Fibroblast of gingiva (primary cell): ENCODE measurements around the gene WRAP73.
"Not testable (repeated sequence)": the region's sequence is repeated elsewhere in the genome, so short reads cannot be mapped to it uniquely, and the experiment has no call there.

Source experiments
- DNase-seq: peaks from one replicate; pipeline ENCODE4 v3.0.0-alpha.2; 2011; ENCODE audit warnings: low read depth

The WRAP73 gene

DNA sequence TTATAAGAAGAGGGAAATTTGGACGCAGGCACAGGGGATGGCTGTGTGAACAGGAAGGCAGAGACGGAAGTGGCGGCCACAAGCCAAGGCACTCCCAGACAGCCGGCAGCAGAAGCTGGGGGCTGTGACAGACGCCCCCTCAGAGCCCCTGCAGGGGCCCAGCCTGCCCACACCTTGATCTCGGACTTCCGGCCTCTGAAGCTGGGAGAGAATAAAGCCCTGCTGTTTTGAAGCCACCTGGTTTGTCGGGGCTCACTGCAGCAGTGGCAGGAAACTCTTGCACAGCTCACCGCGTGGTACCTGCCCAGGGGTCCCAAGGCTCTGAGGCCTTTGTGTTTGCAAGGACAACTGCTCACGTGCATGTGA lies 52.3 kb downstream of the WRAP73 start:
- no peak for DNase-seq

DNA sequence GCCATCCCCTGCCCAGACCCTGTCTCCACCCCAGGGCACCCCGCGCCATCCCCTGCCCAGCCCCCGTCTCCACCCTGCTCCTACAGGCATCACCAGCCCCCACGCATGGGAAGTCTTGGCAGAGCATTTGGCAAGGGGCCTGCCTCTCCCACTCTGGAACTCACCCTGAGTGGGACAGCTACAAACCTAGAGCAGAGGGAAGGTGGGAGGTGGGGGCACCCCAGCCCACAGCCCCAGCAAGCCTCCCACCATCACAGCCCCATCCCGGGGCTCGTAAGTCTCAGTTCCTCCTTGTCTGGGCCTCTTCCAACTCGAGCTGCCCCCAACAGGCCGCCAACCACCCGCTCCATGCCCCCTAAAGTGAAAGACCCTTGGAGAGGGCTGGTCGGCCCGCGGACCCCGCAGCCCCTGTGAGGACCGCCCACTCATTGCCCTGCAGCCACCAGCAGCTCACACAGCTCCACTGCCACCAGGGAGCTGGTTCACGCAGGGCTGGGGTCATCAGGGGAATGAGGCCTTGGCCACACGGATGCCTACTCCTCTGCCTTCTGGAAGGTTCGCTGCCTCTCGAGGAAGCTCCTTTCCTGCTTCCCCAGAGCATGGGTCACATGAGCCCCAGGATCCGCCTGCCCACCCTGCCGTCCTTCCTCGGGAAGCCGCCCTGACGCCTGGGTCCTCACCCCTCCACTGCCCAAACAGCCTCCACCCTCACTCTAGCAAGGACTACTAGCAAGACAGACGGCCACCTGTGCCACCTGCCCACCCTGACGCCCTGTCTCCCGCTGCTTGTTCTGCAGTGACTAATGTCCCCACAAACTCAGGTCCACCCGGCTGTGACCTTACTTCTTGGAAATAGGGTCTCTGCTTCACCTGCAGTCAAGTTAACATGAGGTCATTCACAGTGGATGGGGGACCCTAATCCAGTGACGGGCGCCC lies 53.0 kb downstream of the WRAP73 start:
- no peak for DNase-seq

DNA sequence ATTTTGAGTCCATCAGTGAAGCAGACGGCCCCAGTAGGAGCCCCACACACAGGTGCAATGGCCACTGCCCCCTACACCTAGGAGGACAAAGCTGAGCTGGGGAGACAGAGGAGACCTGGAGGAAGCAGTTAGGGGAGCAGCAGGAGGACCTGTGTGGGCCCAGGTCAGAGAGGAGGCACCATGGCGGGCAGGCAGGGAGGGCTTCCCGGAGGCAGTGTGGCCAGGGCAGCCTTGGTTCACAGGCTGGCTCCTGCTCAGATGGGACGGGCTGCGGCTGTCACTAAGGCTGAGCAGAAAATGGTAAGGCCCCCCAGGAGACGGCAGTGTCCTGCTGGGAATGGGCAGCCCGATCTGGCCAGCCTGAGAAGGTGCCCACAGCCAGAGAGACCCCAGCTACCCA lies 54.0 kb downstream of the WRAP73 start:
- DNase-seq, result no peak

DNA sequence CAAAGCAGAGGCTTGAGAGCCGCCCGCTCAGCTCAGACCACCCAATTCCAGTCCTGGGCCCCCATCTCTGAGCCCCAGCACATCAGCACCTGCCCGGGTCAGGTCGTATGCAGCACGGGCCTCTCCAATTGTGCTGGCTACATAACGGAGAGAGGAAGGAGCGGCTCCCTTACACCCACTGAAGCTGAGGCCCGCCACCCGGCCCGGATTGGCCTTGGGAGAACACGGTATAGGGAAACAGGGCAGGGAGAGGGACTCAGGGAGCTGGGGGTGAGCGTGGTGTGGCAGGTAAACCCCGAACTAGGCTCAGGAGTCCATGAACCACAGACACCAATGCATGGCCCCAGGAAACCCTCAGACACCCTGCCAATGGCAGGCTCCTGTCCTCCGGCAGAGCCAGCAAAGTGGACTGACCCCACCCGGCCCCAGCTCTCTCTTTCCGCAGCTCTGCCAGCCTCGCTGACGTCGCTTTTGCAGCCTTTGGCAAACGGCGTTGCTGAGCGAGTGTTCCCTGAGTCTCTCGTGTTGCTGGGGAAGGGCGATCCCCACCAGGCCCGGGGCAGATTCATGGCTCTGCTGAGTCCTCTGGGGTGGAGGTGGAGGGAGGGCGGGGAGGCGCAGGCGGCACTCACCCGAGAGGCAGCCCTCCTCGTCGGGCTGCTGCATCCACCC lies 55.1 kb downstream of the WRAP73 start:
- no peak for DNase-seq

DNA sequence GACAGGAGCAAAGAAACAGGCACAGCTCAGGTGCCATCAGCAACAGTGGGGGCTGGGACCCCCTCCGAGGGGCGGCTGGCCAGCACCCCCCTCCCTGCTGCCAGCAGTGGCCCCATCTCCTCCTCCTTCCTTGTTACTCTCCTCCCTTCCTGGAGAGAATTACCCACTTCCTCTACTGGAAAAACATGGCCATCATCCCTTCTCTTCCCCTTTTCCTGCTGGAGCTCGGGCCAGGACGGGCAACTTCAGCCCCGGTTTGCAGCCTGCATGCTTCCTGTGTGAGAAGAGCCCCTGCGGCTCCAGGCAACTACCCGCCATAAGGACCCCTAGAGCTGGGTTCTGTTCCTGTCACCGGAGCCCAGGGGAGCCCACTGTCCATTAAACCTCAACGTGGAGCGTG lies 56.2 kb downstream of the WRAP73 start:
- DNase-seq, result no peak

DNA sequence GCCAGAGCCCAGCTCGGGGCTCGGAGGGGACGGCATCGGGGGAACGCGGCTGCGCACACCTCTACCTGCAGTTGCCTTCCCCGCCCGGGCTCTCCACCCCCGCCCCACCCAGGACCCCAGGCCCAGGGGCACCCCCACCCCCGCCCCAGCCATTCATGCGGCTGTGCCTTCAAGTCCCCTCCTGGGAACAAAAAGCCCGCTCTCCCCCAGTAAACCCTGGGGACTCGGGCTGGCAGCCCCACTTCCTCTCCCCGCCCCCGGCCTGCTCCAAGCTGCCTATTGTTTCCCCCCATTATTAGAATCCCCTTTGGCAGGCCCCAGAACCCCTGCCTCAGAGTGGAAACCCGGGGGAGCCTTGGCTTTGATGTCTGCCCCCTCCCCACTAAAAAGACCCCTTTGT lies 56.6 kb downstream of the WRAP73 start:
- no peak for DNase-seq

DNA sequence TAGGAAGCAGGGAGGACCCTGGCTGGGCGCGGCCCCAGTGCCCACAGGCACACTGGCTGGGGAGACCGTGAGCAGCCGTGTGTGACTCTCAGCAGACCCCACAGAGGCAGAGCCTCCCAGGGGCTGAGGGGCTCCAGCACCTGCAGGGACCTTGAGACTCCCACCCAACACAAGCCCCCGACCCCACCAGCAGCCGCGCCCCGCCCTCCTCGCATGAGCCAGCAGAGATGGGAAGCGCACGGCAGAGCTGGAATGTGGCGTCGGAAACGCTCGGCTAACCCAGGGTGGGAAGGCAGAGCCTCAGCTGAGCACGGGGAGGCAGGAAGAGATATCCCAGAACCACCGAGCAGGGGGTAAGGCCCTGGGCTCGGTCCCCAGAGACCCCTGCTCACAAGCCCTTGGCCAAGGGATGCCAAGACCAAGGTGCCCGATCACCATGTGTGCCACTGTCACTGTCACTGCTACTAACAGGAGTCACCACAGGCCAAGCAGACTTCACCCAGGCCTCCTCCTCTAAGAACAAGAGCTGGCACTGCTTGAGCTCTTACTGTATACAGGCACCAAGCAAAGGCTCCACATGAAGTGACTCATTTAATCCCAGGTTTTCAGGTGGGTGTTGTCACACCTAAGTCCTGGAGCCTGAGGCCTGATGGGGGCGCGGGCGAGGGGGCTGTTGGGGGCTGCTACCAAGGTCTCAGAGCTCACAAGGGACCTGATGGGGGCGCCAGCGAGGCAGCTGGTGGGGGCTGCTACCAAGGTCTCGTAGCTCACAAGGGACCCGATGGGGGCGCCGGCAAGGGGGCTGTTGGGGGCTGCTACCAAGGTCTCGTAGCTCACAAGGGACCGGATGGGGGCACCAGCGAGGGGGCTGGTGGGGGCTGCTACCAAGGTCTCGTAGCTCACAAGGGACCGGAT lies 58.7 kb downstream of the WRAP73 start:
- no peak for DNase-seq

DNA sequence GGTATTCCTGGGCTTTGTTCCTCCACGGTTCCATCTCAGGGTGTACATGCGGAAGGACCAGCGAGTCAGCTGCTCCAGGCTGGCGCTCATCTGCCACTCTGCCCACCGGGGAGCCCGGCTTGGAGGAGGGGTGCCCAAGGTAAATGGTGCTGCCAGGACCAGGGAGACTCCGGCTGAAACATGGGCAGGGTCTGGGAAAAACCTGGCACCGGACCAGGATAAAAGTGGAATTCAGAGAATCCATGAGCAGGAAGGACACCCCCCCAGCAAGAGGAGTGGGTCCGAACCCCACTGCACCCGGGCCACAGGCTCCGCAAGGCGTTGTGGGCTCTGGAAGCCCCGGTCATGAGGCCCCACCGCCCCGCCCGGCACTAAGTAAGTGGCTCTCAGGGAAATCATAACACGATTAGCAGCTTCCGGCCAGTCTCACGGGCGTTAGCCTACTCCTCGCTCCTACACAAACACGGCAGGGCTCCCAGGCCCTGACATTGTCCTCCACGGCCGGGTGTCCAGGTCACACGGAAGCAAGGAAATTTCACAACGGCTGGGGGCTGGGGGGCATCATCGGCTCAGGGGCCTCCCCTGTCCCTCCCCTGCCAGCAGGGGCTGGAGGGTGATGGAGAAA lies 59.7 kb downstream of the WRAP73 start:
- no peak for DNase-seq

DNA sequence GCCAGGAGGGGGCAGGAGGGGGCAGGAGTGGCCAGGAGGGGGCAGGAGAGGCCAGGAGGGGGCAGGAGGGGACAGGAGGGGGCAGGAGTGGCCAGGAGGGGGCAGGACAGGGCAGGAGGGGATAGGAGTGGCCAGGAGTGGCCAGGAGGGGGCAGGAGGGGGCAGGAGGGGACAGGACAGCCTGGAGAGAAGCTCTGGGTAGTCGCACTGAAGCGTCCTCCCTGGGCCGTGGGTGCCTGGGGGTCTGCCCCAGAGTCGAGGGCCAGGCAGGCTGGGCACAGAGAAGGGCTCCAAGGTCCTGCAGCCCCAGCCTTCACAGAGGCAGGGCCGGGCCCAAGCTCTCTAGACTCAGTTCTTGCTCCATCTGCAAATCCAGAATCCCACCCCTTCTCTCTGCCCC lies 61.5 kb downstream of the WRAP73 start:
- DNase-seq, result no peak

DNA sequence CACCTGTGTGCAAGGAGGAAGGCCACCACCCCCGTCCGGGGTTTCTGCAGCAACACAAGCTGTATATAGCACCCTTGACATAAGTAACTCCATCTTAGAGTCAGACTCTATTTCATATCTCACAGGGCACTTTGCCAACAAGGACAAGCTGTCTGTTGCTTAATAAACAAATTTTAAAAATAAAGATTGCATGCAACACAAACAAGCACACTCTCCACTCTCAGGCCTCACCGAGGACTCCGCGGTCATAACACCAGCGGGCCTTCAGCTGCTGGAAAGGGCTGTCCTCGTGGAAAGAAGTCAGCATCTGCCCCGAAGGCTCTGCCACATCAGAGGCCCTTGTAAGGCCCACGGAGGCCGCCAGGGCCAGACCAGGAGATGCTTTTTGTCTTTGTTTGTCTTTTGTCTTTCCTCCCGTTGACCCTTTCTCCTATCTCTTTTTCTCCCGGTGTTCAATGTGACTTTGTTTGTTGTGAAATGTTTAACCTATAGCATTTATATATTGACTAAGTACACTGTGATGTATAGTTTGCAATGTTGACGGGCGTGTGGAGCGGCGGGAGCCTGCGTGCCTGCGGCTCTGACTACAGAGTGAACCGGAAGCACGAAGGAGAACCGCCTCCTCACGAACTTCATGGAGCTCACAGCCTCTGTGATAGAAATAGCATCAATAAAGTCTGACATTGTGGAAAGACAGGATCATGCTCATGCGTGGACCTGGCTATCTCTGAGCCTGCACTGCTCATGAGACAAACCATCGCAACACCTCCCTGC lies 62.7 kb downstream of the WRAP73 start:
- no peak for DNase-seq

DNA sequence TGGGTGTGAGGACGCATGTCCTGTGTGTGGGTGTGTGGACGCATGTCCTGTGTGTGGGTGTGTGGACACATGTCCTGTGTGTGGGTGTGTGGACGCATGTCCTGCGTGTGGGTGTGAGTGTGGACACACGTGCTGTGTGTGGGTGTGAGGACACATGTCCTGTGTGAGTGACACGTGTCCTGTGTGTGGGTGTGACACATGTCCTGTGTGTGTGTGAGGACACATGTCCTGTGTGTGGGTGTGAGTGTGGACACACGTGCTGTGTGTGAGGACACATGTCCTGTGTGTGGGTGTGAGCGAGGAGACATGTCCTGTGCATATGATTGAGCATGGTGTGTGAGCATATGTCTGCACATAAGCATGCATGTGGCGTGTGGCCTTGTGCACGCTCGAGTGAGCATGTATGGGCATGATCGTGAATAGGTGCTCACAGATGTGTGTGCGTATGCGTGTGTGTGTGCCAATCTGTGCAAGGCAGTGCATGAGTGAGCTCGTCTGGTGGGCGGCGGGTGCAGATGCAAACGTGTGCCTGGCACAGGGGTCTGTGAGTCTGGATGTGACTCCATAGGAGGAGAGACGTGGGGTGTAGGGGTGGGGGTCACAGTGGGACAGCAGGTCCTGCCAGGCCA lies 63.8 kb downstream of the WRAP73 start:
- DNase-seq, result no peak

DNA sequence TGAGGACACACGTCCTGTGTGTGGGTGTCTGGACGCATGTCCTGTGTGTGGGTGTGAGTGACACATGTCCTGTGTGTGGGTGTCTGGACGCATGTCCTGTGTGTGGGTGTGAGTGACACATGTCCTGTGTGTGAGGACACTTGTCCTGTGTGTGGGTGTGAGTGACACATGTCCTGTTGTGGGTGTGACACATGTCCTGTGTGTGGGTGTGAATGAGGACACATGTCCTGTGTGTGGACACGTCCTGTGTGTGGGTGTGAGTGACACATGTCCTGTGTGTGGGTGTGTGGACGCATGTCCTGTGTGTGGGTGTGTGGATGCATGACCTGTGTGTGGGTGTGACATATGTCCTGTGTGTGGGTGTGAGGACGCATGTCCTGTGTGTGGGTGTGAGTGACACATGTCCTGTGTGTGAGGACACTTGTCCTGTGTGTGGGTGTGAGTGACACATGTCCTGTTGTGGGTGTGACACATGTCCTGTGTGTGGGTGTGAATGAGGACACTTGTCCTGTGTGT lies 64.5 kb downstream of the WRAP73 start:
- not testable (repeated sequence) for DNase-seq

DNA sequence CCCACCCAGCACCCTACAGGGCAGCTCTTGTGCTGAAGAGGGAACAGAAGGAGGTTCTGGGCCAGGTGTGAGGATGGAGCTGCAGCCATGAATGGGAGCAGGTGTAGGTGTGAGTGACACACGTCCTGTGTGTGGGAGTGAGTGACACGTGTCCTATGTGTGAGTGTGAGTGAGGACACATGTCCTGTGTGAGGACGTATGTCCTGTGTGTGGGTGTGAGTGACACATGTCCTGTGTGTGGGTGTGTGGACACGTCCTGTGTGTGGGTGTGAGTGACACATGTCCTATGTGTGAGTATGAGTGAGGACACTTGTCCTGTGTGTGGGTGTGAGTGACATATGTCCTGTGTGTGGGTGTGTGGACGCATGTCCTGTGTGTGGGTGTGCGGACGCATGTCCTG lies 65.0 kb downstream of the WRAP73 start:
- no peak for DNase-seq

DNA sequence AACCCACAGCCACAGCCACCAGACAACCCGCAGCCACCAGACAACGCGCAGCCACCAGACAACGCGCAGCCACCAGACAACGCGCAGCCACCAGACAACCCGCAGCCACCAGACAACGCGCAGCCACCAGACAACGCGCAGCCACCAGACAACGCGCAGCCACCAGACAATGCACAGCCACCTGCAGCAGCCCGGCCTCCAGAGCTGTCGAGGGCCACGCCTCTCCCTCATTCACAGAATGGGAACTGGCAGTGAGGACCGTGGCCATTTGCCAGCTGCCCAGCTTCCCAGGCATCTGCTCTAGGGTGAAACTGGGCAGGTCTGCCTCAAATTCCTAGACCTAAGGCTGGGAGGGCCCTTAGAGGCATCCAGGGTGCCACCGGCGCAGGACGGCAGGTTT lies 66.2 kb downstream of the WRAP73 start:
- not testable (repeated sequence) for DNase-seq

DNA sequence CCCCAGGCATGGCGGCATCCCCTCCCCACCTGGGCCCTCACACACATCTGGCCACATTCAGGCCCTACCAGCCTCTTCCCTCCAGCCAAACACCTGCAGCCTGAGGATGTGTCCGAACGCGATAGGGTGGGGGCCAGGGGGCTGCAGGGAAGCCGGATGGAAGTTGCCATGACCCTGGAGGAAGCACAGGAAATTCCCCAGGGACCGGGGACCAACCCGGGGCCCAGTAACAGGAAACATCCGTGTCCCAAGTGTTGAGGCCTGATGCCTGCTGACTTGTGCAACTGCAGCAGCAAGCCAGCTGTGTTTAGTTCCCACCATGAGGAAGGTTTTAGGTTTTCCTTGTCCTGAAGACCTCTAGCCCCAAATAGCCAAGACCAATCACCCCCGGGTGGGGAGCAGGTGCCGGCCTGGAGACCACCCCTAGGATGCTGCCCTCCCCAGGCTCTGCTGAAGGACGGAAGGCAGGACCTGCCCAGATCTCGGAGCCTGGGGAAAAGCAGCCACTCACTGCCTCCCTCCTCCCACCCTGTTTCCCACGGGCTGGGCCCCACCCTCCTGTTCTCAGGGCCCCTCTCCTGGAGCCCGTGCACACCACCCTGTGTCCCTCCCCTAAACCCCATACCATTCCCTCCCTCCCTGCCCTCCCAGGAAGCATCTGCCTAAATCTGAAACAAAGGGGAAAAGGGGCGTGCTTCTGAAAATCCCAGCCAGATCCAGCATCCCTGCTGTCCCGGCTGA lies 68.4 kb downstream of the WRAP73 start:
- DNase-seq, result no peak
